Activated naive CD4-positive, alpha-beta T cell treated with anti-CD3 and anti-CD28 coated beads, Interleukin-2, amount 10 ng/mL, durations not matched to agents 7 days and 5 days (primary cell): Measurements from ENCODE around the gene MTFR2.

Experiments used
- CTCF ChIA-PET: fragments of 350-600 bp; sonication (Branson Sonifier 250); formaldehyde crosslinking; loops from one replicate; lab custom pipeline; 2021; ENCODE audit warnings: antibody characterized with exemption; lab: Charles Lee
- DNase-seq: peaks from one replicate; pipeline ENCODE4 v3.0.0-alpha.2; 2020
- H3K27ac Mint-ChIP-seq: one replicate; pipeline ENCODE4 v1.8.0; 2021; ENCODE audit warnings: mild to moderate bottlenecking, moderate library complexity, mixed read lengths
- H3K27me3 Mint-ChIP-seq: one replicate; pipeline ENCODE4 v1.8.0; 2021; ENCODE audit warnings: mild to moderate bottlenecking, mixed read lengths
- H3K36me3 Mint-ChIP-seq: one replicate; pipeline ENCODE4 v1.8.0; 2021; ENCODE audit warnings: mixed read lengths
- H3K4me1 Mint-ChIP-seq: one replicate; pipeline ENCODE4 v1.8.0; 2021; ENCODE audit warnings: mixed read lengths
- H3K4me3 Mint-ChIP-seq: one replicate; pipeline ENCODE4 v1.8.0; 2021; ENCODE audit warnings: mild to moderate bottlenecking, moderate library complexity, mixed read lengths
- H3K9me3 Mint-ChIP-seq: one replicate; pipeline ENCODE4 v1.8.0; 2021; ENCODE audit warnings: mixed read lengths

MTFR2 gene

DNA sequence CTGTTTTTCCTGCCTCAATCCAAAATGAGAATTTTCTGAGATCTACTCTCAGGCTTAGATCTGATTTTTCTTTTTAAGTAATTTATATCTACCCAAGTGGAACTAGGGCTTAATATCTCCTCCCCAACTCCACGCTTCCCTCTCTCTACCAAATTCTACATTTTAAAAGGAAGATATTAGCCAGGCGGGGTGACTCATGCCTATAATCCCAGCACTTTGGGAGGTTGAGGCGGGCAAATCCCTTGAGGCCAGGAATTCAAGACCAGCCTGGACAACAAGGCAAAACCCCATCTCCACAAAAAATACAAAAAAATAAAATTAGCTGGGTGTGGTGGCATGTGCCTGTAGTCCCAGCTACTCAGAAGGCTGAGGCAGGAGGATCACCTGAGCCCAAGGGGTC lies 61.0 kb downstream of the MTFR2 start:
- Mint-ChIP-seq H3K9me3 (no peaks in the 10 kb centered on the region), H3K4me3 (no peak overlapping the region), H3K36me3 (no peaks in the 10 kb centered on the region), H3K4me1 (no peaks in the 10 kb centered on the region), H3K27me3 (no peaks in the 10 kb centered on the region), H3K27ac (no peak overlapping the region)
- DNase-seq: no peak
- CTCF ChIA-PET: no interaction called here

DNA sequence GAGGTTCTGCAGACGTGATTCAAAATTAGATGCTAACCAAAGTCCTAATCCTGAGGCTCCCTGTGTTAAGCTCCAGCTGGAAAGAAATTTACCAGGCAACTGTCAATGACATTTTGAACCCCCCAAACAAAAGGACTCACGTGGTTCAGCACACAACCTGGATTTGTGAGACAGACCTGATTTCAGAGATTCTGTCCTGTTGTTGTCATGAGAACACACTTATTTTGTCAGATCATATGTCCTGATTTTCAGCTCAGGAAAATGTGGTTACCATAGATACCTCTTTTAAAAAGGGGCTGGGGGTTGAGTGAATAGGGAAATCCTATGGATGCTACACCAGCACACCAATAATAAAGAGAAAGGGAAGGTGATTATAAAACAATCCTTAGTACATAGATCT lies 61.6 kb downstream of the MTFR2 start:
- Mint-ChIP-seq H3K9me3 (no peaks in the 10 kb centered on the region), H3K36me3 (no peaks in the 10 kb centered on the region), H3K4me3 (no peak overlapping the region), H3K27ac (no peak overlapping the region), H3K4me1 (no peaks in the 10 kb centered on the region), H3K27me3 (no peaks in the 10 kb centered on the region)
- CTCF ChIA-PET: no interaction called here
- no peak for DNase-seq

GRCh38 chr6:136186363-136186762 lies 63.7 kb downstream of the MTFR2 start:
- H3K4me3 Mint-ChIP-seq: no peak overlapping the region
- DNase-seq: no peak
- no peaks in the 10 kb centered on the region for H3K9me3 Mint-ChIP-seq
- H3K27ac Mint-ChIP-seq: no peak overlapping the region
- CTCF ChIA-PET: no interaction called here
- H3K4me1 Mint-ChIP-seq: no peaks in the 10 kb centered on the region
- no peaks in the 10 kb centered on the region for H3K27me3 Mint-ChIP-seq
- H3K36me3 Mint-ChIP-seq: no peaks in the 10 kb centered on the region

DNA sequence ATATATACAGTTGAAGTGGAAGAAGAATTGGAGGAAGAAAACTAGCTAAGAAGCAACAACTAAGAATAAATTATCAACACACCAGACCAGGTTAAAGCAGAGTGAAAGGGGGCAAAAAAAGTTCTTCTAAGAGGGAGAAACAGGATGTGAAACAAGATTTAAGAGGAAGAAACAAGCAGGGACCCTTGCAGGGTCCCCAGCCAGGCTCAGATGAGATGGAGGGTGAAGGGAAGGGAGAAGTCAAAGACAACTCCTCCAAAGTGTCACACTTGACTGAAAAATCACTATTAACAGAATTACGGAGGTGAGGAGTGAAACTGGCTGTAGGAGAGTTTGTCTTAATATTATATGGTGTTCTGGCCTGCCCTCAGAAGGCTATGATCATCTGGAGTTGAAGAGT lies 65.4 kb downstream of the MTFR2 start:
- H3K27ac Mint-ChIP-seq: no peak overlapping the region
- CTCF ChIA-PET: no interaction called here
- H3K4me1 Mint-ChIP-seq: no peaks in the 10 kb centered on the region
- H3K36me3 Mint-ChIP-seq: no peaks in the 10 kb centered on the region
- DNase-seq: no peak
- H3K27me3 Mint-ChIP-seq: no peaks in the 10 kb centered on the region
- H3K4me3 Mint-ChIP-seq: no peak overlapping the region
- no peaks in the 10 kb centered on the region for H3K9me3 Mint-ChIP-seq

DNA sequence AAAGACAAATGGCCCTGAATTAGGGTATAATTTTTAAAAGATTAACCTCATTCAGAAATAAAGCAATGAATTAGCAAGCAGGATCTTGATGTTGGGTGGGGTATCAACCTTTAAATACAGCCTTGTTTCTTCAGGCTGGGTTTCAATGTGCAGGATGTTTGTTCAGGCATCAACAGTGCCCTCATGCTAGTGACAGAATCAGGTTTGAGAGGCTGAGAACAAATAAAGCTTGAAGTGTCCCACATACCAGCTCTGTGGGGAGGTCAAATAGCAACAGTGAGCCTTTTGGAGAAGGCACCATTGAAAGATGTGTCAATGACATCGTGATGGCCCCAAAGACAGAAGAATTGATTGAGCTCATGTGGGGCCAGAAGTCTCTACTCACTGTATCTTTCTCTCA lies 68.2 kb downstream of the MTFR2 start:
- Mint-ChIP-seq H3K9me3 (no peaks in the 10 kb centered on the region), H3K27ac (no peak overlapping the region), H3K4me3 (no peak overlapping the region), H3K27me3 (no peaks in the 10 kb centered on the region), H3K36me3 (no peaks in the 10 kb centered on the region), H3K4me1 (peaks cover 8% of the 10 kb centered on the region)
- no peak for DNase-seq
- CTCF ChIA-PET: no interaction called here

DNA sequence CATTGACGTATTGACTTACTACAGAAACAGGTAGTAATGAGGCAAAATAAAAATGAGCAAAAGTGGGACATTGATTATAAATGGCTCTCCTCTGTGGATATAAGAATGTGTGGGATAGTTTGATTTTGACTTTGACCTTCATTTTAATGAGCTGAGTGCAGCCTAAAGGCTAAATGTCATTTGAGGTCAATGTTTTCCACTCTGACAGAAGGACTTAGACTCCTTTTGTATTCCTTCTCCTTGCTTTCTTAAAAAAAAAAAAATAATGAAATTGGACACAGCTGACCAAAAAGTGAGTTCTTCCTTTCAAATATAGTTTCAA lies 68.6 kb downstream of the MTFR2 start:
- DNase-seq: no peak

More for the DNA sequence above, 68.6 kb downstream of the MTFR2 start:
- Mint-ChIP-seq H3K9me3 (no peaks in the 10 kb centered on the region), H3K27ac (no peak overlapping the region), H3K4me1 (peaks cover 8% of the 10 kb centered on the region), H3K27me3 (no peaks in the 10 kb centered on the region), H3K4me3 (no peak overlapping the region), H3K36me3 (no peaks in the 10 kb centered on the region)
- CTCF ChIA-PET: no interaction called here
